Measurements from ENCODE around the gene PKMYT1.

The PKMYT1 gene

DNA sequence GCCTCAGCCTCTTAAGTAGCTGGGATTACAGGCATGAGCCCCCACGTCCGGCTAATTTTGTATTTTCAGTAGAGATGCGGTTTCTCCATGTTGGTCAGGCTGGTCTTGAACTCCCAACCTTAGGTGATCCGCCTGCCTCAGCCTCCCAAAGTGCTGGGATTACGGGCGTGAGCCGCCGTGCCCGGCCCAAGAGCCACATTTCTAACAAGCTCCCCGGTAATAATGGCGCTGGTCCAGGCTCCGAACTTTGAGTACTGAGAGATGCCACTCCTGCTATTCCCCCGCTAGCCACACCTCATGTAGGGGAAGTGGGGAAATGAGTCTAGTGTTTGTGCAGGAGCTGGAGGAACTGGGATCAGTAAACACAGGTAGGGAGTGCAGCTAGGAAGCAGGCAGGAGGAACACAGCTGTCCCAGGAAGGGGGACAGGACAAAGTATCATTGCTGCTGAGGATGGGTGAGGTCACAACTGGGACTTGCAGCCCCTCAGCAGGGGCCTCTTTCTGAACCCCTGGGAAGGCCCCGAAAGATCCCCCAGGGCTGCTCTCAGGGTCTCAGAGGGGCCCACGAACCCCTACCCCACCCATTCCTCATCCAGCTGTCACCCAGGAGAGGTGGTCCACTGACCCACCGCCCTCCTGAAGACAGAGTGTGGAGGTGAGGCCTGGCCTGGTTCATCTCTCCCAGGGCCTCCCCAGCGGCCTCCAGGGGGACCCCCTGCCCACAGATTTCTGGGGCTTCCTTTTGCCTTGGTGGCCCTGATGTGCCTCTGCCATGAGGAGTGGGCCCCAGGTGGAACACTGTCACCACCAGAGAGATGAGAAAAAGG, 19.8 kb downstream of the PKMYT1 start:
- POLR2A ChIA-PET = interaction anchor here (1.2 kb wide), 1 partner anchor 20 kb away, joined by 3 read pairs; the partner anchor contains the start of gene PKMYT1
- no peak for TF ChIP-seq L3MBTL2 (conservative IDR thresholded peaks at IDR 0.05)
- TF ChIP-seq, protein P1, sequence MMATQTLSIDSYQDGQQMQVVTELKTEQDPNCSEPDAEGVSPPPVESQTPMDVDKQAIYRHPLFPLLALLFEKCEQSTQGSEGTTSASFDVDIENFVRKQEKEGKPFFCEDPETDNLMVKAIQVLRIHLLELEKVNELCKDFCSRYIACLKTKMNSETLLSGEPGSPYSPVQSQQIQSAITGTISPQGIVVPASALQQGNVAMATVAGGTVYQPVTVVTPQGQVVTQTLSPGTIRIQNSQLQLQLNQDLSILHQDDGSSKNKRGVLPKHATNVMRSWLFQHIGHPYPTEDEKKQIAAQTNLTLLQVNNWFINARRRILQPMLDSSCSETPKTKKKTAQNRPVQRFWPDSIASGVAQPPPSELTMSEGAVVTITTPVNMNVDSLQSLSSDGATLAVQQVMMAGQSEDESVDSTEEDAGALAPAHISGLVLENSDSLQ (IDR thresholded peaks at IDR 0.05) = no peak
- no peak for TF ChIP-seq ZNF384 (IDR thresholded peaks at IDR 0.05)
- no peak for TF ChIP-seq TARDBP (IDR thresholded peaks at IDR 0.05)
- TF ChIP-seq FOXM1 (IDR thresholded peaks at IDR 0.05; ENCODE audit: borderline replicate concordance) = no peak
- no peak for TF ChIP-seq ELF4 (IDR thresholded peaks at IDR 0.05)
- no peak for TF ChIP-seq CTBP1 (IDR thresholded peaks at IDR 0.05; ENCODE audit: borderline replicate concordance)
- no peak for TF ChIP-seq BHLHE40 (IDR thresholded peaks at IDR 0.05; ENCODE audit: borderline replicate concordance)
- no peak for TF ChIP-seq SP1 (IDR thresholded peaks at IDR 0.05)
- CTCF ChIA-PET = interaction anchor here (0.7 kb wide), 1 partner anchor 85 kb away, joined by 5 read pairs; no protein-coding TSS in a partner anchor

DNA sequence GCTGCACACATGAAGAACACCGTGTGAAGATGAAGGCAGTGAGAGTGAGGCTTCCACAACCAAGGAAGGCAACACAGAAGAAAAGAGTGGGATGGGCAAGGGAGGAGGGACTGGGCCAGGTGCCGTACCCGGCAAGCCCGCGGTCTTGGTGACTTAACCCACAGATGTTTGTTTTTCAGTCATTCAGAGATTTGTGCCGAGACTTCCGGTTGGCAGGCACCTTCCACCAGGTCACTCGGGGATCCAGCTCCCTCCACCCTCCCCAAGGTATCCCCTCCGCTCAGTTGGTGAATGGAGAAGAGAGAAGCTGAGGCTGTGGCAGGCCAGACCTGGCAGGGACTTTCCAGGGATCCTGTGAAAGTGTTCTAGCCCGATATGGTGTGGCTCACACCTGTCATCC, 21.0 kb downstream of the PKMYT1 start:
- no peak for DNase-seq (ENCODE audit: extremely low spot score)
- ChIA-PET POLR2A (interaction anchor here (0.7 kb wide), 1 partner anchor 76 kb away, joined by 3 read pairs; the partner anchor contains the start of gene FLYWCH2), CTCF (no interaction called here)
- no peak for TF ChIP-seq SUZ12 (IDR thresholded peaks at IDR 0.05)
- TF ChIP-seq BHLHE40 (IDR thresholded peaks at IDR 0.05; ENCODE audit: borderline replicate concordance) = no peak
- TF ChIP-seq, protein P1 (IDR thresholded peaks at IDR 0.05) = no peak
- TF ChIP-seq NFRKB (IDR thresholded peaks at IDR 0.05) = no peak
- no peak for TF ChIP-seq FOXA1 (IDR thresholded peaks at IDR 0.05)
- TF ChIP-seq ELF4 (IDR thresholded peaks at IDR 0.05) = no peak
- no peak for TF ChIP-seq CTBP1 (IDR thresholded peaks at IDR 0.05; ENCODE audit: borderline replicate concordance)
- no peak for TF ChIP-seq L3MBTL2 (conservative IDR thresholded peaks at IDR 0.05)
- TF ChIP-seq ARNT (IDR thresholded peaks at IDR 0.05) = no peak
- no peak for TF ChIP-seq SP1 (IDR thresholded peaks at IDR 0.05)
- no peak for TF ChIP-seq TARDBP (IDR thresholded peaks at IDR 0.05)
- TF ChIP-seq ZNF384 (IDR thresholded peaks at IDR 0.05) = no peak
- no peak for TF ChIP-seq LEF1 (IDR thresholded peaks at IDR 0.05; ENCODE audit: borderline replicate concordance)
- TF ChIP-seq HDGF (IDR thresholded peaks at IDR 0.05; ENCODE audit: borderline replicate concordance) = no peak
- TF ChIP-seq FOXM1 (IDR thresholded peaks at IDR 0.05; ENCODE audit: borderline replicate concordance) = no peak

More for the DNA sequence above, 19.8 kb downstream of the PKMYT1 start:
- no peak for DNase-seq (ENCODE audit: extremely low spot score)

DNA sequence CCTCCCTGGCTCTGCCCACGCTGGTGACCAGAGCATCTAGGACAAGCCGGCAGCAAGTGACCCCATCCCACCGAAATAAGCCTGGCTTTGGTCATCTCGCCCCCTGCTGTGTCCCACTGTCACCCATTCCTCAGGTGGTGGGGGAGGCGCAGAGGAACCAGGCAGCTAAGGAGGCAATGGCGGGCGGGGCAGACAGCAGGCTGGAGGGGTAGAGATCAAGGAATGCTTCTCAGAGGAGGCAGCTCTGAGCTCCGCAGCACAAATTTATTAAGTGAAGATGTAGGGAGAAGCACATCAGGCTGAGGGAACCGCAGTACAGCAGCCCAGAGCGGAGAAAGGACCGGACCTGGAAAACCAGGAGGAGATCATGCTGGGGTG, 23.7 kb downstream of the PKMYT1 start:
- ChIA-PET POLR2A (interaction anchor here (1.3 kb wide), 1 partner anchor 8 kb away, joined by 3 read pairs; the partner anchor contains the start of gene KREMEN2), CTCF (interaction anchor here (0.5 to 1.8 kb wide), 2 partner anchors 29 to 77 kb away, joined by 4 to 5 read pairs; no protein-coding TSS in a partner anchor)
- TF ChIP-seq NFRKB (IDR thresholded peaks at IDR 0.05) (no peak), ZNF384 (IDR thresholded peaks at IDR 0.05) (no peak), SUZ12 (IDR thresholded peaks at IDR 0.05) (no peak), TARDBP (IDR thresholded peaks at IDR 0.05) (no peak), ELF4 (IDR thresholded peaks at IDR 0.05) (no peak), L3MBTL2 (conservative IDR thresholded peaks at IDR 0.05) (no peak), SP1 (IDR thresholded peaks at IDR 0.05) (no peak), FOXA1 (IDR thresholded peaks at IDR 0.05) (no peak), FOXM1 (IDR thresholded peaks at IDR 0.05; ENCODE audit: borderline replicate concordance) (no peak), LEF1 (IDR thresholded peaks at IDR 0.05; ENCODE audit: borderline replicate concordance) (no peak), ARNT (IDR thresholded peaks at IDR 0.05) (no peak), HDGF (IDR thresholded peaks at IDR 0.05; ENCODE audit: borderline replicate concordance) (no peak), CTBP1 (IDR thresholded peaks at IDR 0.05; ENCODE audit: borderline replicate concordance) (no peak), BHLHE40 (IDR thresholded peaks at IDR 0.05; ENCODE audit: borderline replicate concordance) (no peak), FOXK2 (IDR thresholded peaks at IDR 0.05) (no peak)
- TF ChIP-seq, protein P1 (IDR thresholded peaks at IDR 0.05) = no peak
- no peak for DNase-seq (ENCODE audit: extremely low spot score)

DNA sequence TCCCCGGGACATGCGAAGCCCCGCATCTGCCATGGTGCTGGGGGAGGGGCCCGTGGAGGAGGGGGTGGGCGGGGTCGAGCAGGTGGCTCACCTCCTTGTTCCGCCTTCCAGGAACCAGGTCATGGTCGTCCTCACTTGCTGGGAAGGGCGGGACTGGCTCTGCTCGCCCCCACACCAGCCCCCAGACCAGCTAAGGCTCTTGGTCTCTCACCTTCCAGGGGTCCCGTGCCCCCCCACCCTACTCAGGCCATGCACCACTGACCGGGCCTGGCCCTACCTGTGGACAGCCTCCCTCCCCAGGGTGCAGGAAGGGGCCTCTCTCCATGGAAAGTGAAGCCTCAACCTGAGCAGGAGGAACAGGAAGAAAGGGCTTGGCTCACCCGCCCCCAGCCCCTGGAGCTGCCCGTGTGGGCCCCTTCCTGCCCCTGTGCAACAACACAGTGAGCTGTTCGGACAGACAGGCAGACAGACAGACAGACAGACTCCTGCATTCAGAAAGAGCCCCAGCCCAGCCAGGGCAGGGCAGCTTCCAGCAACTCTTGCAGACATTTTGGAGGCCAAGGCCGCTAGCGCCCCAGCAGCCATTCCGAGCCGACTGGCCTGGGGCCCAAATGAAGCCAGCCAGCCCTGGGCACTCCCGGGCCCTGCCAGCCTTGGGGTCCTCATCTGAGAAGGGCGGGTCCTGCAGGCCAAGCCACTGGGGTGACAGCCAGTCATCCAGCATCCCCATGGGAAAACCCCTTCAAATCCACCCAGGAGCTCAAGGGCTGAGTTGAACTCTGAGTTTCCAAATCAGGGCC, 24.3 kb downstream of the PKMYT1 start:
- TF ChIP-seq CTBP1 (IDR thresholded peaks at IDR 0.05; ENCODE audit: borderline replicate concordance) (no peak), L3MBTL2 (conservative IDR thresholded peaks at IDR 0.05) (no peak), TARDBP (IDR thresholded peaks at IDR 0.05) (no peak), SUZ12 (IDR thresholded peaks at IDR 0.05) (no peak), ZNF384 (IDR thresholded peaks at IDR 0.05) (no peak), FOXK2 (IDR thresholded peaks at IDR 0.05) (no peak), ARNT (IDR thresholded peaks at IDR 0.05) (no peak), FOXM1 (IDR thresholded peaks at IDR 0.05; ENCODE audit: borderline replicate concordance) (no peak), ELF4 (IDR thresholded peaks at IDR 0.05) (no peak), NFRKB (IDR thresholded peaks at IDR 0.05) (no peak), HDGF (IDR thresholded peaks at IDR 0.05; ENCODE audit: borderline replicate concordance) (no peak), BHLHE40 (IDR thresholded peaks at IDR 0.05; ENCODE audit: borderline replicate concordance) (no peak), LEF1 (IDR thresholded peaks at IDR 0.05; ENCODE audit: borderline replicate concordance) (no peak)
- TF ChIP-seq, protein P1 (IDR thresholded peaks at IDR 0.05) = no peak
- DNase-seq (ENCODE audit: extremely low spot score) = no peak
- ChIA-PET POLR2A (interaction anchor here (1.3 kb wide), 1 partner anchor 8 kb away, joined by 3 read pairs; the partner anchor contains the start of gene KREMEN2), CTCF (interaction anchor here (1.8 kb wide), 1 partner anchor 29 kb away, joined by 5 read pairs; no protein-coding TSS in a partner anchor)

Data from HEK293T (cell line).